Measurements from ENCODE around the gene THAP2. TPM values are rescaled to one million over a fixed set of nuclear protein-coding genes. Genes with fewer than 3 reads are reported as not detected.

Gene THAP2
- 47.9 TPM for total RNA-seq

DNA sequence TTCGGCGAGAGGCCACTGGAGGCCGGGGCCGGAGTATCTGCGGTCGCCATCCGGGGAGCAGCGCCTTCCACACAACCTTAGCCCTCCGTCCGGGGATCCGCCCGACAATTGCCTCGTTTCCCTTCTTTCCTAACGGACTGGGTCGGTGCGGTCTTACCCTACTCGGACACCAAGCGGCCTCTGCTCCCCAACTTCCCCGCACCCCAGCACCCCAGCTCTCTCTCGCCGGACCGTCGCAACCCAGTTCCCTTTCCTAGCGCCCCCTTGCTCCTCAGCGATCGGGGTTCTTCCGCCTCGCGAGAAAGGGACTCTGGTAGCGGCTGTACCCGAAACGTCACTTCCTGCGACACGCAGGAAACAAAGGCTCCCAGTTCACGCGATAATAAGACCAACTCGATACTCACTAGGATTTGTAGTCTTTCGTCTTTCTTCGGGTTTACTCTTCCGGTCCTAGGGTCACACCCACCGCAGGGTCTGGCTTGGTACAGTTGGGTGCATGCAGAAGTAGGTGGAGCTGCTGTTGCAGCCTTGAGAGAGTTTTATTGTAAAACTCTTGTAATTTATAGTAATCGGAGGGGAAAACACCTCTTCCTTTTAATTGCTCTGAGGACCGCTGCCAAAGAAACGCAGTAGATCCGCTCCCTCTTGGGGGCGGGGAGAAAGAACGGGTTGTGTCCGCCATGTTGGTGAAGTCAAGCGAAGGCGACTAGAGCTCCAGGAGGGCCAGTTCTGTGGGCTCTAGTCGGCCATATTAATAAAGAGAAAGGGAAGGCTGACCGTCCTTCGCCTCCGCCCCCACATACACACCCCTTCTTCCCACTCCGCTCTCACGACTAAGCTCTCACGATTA is at the start of gene THAP2, which contains the start of gene ZFC3H1:
TSS of gene THAP2 (plus strand) at position 741 of the 850 bp plus-strand sequence. CDS start 209 bp downstream, outside the sequence.
TSS of gene ZFC3H1 (minus strand) at position 288 of the 850 bp plus-strand sequence. CDS start at position 50, 238 bp downstream.
- peak; percentile 94 for DNase-seq

DNA sequence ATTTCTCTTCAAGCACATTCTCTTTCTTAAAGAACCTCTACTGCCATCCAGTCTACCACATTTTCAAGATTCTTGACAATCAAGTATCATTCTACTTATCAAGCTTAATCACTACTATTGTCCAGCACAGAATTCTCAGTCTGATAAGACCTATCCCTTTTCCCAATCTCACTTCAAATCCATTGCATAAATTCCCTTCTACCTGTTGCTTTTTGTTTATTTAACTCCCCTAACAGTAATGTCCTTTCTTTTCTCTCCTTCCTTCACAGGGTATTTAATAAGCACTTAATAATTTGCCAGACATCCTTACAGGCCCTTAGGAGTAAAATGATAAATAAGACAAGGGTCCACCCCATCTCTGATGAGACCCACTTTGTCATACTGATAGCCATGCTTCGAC is 42.2 kb upstream of the THAP2 start:
- no peak for DNase-seq

DNA sequence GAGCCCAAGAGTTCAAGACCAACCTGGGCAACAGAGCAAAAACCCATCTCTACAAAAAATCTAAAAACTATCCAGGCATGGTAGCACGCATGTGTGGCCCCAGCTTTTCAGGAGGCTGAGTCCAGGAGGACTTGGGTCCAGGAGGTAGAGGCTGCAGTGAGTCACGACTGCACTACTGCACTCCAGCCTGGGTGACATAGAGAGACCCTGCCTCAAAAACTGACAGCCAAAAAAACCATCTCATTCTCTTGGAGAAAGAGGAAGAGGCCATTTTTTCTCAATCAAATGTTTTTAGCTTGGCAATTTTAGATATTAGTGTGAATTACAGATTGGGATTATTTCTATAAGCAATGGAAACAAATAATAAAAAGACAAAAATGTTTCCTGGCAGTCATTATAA is 38.6 kb upstream of the THAP2 start:
- DNase-seq = no peak

DNA sequence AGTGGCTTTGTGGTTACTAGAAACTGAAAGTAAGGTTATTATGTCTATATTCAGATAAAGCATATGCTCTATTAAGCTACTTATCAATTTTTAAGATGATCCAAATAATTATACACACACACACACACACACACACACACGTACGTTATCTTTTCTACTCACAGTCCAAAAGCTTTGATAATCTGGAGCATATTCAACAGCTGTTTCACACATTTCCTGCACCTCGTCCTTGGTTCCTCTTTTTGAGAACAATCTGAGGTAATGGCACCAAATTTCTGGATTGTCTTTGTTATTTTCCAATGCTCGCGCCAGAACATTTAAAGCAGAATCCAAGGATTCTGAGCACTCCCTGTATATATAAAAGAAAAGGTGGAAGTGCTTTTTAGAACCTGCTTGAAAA is 38.0 kb upstream of the THAP2 start:
- no peak for DNase-seq

DNA sequence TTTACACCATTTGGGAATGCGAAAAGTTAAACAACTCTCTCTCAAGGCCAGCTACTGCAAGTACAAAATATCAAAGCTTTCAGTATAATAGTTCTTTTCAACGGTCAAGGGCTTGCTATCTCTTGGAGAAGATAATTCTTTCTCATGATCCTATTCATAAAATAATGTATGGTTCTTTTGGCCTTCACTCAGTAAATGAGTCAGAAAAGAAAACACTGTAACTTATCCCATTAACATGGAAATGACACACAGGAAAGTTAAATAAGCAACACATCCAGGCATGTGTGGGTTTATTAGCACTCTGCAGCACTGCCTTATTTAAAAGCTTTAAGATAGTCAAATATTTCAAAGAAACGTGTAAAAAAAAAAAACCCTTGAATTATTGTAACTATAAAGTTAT is 37.3 kb upstream of the THAP2 start:
- DNase-seq = no peak

DNA sequence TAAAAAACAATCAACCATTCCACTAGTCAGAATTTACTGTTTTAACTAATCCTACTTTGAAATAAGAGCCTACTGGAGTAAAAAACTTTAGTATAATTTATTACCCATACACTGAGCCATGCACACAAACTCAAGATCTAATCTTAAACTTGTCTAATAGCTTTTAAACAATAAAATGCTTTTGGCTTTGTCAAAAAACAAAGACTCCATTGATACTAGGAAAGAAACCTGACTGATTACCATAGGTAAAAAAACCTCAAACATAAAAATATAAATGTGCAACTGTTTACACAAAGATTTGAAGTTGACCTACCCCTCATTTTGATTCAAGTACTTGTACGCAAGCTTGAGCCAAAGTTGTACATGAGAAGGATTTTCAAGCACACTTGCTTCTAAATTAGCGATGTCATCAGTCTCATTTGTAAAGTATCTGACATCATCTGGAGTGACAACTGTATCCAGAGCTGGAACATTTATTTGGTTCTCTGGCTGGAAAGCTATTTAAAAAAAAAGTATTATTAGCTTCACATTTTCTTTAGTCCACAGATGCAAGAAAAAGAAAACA is 36.6 kb upstream of the THAP2 start:
- no peak for DNase-seq

DNA sequence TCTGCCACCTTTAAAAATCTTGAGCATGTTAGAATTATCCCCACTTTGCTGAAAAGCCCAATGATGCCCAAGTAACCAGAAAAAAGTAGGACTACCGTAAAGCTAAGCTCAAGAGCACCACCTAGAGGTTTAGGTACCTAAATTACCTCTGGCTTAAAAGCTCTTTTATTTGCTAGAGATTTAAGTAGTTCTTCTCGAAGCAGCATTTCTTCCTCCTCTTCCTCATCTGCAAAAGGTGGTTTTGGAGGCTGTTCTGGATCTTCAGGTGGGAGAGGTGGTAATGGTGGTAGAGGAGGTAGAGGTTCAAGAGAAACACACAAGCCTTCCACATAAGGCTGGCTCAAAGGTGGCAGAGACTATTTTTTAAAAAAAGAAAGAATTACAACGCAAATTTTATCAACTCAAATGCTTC is 27.4 kb upstream of the THAP2 start:
- DNase-seq = peak; percentile 2

DNA sequence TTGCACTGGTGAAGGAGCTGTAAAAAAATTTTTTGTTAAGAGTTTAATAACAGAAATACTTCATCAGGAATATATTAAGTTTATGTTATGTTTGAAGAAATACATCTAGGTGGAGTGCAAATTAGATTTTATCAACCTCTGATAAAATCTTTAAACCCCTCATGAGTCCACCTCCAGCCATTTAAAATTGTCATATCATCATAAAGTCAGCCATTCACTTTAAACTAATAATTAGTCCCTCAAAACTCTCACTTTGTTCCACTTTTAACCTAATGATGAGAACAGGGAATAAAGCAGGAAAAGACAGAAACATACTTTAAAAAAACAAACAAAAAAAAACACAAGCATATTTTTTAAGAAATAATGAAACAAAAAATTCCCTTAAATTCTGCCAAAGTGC is 25.6 kb upstream of the THAP2 start:
- DNase-seq = no peak

DNA sequence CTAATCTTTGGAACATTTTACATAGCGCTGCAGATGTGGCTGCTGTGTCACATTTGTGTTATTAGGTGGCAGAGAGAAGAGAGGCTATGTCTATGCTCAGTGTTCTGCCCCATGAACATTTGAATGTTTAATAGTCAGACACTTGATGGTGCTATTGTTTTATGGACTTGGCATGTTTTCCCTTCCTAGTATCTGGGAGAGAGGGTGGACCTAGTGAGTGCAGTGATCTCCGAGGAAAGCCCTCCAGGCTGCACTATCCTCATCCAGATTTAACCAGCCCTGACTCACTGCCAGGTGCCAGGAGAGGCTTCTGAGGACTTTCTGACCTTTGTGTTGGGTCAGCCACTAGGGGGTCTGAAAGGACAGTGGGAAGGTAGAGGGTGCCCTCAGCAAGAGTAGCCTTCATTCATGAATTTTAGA is 24.8 kb upstream of the THAP2 start:
- DNase-seq = no peak

DNA sequence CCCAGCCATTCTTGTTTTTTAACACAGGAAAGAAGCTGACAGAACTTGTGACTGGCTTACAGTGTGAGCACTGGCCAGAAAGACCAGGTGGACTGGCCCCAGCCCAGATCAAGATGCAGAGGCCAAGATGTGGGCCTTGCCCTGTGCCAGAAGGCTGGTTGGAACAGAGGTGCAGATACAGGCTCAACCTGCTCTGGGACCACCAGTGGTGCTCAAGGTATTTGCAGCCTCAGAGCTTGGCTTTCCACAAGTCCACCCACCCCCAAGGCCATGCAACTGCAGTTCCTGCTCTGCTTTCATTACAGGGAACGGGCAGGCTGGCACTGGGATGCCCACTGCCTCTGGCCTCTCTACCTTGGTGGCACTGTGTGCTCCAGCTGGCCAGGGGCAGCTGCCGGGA is 23.8 kb upstream of the THAP2 start:
- DNase-seq = no peak

DNA sequence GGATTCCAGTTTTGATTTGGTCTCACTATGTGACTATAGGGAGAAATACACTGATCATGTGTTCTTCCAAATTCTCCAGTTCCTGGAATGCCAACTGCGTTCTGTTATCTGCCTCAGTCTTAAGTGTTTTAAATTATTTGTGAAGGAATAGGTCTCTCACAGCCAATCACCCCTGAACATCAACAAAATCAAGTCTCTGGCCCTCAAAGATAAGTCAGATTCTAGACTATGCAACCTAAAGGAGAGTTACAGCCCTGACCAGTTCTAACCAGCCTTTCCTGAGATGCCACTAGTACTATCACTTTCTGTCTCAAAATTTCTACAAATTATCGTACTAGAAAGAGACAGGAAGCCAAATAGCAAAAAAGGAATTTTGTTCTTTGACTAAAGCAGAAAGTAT is 22.7 kb upstream of the THAP2 start:
- no peak for DNase-seq

DNA sequence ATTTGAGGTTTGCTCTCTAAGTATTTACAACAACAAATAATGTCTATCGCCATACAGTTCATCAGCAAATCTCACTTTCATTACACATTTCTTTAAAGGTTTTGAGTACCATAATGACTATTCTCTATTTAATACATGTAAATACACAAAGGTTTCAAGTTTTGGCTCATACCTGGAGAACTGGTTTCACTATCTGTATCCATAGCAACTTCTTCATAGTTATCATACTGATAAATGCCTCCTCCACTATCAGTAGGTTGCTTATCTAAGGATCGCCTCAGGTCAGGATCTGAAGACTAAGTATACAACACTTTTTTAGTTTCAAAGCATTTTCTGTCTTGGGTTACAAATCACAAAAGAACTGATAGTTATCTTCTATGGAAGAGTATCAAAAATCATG is 21.8 kb upstream of the THAP2 start:
- DNase-seq = no peak

DNA sequence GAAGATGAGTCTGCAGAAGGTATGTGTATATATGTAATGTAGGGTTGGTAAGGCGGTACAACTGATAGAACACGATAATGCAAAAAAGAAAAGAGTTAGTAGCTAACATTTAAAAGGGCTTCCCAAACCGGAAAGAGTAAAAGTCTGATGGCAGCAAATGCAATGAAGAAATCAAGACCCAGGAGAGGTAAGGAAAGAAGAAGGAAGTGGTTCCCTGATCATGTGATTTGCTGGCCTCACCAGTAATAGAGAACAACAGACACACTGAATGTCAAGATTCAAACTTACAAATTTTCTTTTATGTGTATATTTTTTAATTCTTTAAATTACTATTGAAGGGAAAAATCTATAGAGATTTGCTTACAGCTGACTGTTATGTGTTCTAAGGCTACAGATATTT is 18.8 kb upstream of the THAP2 start:
- no peak for DNase-seq

DNA sequence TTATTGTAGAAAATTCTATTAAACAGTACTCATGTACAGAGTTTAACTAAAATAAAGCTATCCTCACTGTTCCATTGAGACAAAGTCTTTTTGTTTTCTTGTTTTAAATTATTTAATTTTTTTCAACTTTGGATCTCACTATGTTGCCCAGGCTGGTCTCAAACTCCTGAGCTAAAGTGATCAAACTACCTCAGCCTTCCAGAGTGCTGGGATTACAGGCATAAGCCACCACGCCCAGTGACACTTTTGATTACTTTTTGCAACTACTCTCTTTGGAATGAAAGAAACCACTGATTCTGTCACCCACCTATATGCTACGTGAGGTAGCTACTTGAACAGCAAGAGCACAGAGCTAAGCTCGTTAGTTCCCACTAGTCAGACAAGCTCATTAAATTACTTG is 17.6 kb upstream of the THAP2 start:
- no peak for DNase-seq

DNA sequence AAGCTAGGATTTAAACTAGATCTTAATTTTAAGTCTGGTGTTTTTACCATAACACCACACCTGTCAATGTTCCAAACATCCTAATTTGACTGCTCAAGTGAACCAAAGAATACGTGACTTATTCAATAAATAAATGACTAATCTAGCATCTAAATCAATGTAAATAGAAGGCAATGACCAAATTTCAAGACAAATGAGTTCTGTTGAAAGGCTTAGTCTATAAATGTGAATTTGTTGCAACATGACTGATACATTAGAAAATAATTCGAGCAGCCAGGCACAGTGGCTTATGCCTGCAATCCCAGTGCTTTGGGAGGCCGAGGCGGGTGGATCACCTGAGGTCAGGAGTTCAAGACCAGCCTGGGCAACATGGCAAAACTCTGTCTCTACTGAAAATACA is 15.6 kb upstream of the THAP2 start:
- no peak for DNase-seq

DNA sequence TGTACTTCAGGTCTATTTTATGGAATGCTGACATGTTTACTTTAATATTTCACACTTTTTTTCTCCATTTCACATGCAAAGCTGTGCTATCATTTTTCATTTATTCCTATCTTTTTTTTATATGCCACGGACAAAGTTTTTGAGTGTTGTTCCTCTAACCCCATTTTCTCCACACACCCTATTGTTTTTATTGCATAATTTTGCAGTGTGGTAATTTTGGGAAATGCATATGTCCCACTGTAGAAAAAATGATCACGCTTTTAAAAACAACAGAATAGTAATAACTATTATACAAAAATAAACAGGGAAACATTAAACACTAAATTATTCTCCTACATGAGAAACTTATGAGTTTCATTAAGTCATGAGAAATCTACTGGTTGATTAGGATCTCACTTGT is 14.7 kb upstream of the THAP2 start:
- DNase-seq = no peak

DNA sequence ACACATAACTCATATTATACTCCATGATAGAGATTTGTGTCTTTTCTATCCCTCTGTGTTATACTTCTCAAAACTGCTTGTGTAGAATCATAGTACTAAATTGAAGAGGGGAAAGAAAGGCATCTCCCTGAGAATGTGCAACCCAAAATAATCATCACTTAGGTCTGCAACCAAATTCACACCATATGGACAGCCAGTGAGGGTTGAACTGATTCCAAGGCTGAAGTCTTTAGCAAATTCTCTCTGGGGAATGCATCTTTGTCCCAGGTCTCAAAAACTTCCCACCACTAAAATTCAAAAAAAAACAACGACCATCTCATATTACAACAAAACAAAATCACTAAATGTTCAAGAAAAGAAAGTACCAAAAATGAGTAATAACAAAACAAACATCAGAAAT is 11.4 kb upstream of the THAP2 start:
- no peak for DNase-seq

DNA sequence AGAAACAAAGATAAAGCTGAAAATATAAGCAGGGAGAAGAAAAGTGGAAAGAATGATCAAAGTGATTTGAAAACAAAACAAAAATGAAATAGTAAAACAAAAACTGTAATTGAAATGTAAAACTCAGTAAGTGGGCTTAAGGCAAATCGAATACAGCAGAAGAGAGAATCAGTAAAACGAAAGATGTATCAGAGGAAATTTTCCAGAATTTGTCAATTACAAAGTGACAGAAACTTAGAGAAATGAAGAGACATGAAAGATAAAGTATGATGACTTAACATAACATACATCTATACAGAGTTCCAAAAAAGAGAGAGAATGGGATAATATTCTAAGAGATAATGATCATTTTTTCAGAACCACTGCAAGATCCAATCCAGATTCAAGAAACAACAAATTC is 11.0 kb upstream of the THAP2 start:
- DNase-seq = no peak

DNA sequence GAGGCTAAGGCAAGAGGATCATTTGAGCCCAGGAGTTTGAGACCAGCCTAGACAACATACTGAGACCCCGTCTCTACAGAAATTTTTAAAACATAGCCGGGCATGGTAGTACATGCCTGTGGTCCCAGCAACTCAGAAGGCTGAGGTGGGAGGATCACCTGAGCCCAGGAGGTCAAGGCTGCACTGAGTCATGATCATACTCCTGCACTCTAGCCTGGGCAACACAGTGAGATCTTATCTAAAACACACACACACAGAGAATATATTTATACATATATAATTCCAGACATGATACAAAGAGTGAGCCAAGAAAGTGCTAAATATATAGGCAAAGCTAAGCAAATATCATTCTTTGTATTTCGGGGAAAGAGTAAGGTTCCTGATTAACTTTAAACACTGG is 9.9 kb upstream of the THAP2 start:
- no peak for DNase-seq

DNA sequence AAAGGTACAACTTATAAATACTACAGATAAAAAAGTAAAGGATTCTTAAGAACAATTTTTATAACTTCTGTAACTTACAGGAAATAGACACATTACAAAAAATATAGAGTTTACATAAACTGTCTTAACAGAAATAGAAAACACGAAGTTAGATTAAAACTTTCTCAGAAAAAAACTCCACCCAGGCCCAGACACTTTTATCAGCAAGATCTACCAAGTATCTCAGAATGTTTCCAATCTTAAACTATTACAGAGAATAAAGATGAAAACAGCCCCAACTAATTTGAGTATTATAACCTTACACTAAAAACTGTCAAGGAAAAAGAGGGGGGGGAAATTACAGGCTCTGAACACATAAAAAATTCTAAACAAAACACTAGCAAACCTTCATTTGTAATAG is 8.6 kb upstream of the THAP2 start:
- DNase-seq = no peak

DNA sequence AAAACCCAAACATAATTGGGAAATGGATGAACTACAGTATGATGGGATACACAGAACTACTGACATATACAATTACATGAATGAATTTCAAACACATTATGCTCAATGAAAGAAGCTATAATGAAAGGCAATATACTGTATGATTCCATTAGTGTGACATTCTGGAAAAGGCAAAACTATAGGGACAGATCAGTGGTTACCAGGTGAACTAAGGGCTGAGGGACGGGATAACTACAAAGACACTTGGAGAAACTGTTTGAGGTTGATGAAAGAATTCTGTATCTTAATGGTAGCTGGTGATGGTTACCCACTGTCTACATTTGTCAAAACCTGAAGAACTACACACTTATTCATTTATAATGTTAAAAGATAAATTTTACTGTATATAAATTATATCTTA is 8.2 kb upstream of the THAP2 start:
- no peak for DNase-seq

DNA sequence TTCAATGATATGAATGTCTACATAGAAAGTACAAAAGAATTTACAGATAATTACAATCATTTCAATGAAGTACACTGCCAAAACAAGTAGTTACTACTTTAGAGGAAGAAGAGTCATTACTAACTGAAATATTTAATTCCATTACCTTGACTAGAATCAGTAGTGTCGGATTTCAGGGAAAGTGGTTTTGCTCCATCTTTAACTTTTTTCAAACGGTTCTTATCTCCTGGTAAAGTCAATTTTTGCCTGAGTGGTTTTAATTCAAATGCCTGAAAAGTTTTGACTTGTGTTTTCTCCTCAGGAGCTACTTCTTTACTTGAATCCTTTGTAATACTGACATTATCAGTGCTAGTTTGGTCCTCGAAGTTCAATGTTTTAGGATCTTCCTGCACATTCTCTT is 7.4 kb upstream of the THAP2 start:
- DNase-seq = no peak

DNA sequence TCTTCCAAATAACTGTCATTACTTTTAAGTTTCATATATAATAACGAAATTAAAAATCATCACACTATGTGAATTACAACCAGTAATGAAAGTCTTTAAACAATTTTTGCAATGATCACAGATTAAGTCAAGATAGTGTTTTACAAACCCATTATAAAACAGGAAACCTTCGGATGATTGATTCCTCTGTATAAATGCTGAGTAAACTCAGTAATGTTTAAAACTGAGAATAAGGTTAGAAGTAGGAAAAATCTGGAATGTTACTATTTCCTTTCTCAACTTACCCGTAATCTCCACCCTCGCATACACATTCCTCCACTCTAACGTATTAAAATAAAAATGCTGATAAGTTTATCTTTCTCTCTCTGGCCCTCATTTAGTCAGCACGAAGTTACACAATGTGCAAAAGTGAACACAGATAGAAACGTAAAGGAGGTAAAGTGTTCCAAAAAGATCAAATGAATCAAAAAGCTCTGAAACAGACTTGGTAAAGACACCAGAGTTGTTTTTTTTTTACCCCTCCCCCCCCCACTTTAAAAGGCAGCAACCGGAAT is 2.0 kb upstream of the THAP2 start:
- DNase-seq = no peak
